Activated CD4-positive, alpha-beta T cell treated with anti-CD3 and anti-CD28 coated beads, Interleukin-2, amount 50 U/mL, for 1 hour (primary cell): ENCODE results near the gene DNAJC5.
"Not testable (repeated sequence)": the region's sequence is repeated elsewhere in the genome, so short reads cannot be mapped to it uniquely, and the experiment has no call there.

ENCODE experiments used
- DNase-seq: peaks from one replicate; pipeline ENCODE4 v3.0.0-alpha.2; 2020

Gene DNAJC5

DNA sequence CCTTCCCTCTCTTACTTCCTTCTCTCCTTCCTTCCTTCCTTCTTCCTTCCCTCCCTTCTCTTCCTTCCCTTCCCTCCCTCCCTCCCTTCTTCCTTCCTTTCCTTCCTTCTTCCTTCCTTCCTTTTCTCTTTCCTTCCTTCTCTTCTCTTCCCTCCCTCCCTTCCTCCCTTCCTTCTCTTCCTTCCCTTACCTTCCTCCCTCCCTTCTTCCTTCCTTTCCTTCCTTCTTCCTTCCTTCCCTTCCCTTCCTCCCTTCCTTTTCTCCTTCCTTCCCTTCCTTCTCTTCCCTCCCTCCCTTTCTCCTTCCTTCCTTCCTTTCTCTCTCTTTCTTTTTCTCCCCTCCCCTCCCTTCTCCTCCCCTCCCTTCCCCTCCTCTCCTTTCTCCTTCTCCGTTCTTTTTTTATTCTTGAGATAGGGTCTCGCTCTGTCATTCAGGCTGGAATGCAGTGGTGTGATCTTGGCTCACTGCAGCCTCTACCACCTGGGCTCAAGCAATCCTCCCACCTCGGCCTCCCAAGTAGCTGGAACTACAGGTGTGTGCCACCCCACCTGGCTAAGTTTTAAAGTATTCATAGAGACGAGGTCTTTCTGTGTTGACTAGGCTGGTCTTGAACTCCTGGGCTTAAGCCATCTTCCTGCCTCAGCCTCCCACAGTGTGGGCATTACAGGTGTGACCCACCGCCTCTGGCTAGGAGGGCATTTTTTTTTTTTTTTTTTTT is 75.9 kb downstream of the DNAJC5 start:
- no peak for DNase-seq

DNA sequence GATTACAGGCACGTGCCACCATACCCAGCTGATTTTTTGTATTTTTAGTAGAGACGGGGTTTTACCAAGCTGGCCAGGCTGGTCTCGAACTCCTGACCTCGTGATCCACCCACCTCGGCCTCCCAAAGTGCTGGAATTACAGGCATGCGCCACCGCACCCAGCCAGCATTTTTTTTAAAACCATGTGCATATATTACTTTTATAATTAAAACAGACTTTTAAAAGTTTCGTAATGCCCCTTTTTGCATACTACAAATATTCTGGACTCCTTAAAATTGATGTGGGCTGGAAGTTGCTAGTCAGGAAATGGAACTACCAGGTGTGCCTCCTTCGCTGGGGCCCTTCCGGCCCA is 77.0 kb downstream of the DNAJC5 start:
- not testable (repeated sequence) for DNase-seq

DNA sequence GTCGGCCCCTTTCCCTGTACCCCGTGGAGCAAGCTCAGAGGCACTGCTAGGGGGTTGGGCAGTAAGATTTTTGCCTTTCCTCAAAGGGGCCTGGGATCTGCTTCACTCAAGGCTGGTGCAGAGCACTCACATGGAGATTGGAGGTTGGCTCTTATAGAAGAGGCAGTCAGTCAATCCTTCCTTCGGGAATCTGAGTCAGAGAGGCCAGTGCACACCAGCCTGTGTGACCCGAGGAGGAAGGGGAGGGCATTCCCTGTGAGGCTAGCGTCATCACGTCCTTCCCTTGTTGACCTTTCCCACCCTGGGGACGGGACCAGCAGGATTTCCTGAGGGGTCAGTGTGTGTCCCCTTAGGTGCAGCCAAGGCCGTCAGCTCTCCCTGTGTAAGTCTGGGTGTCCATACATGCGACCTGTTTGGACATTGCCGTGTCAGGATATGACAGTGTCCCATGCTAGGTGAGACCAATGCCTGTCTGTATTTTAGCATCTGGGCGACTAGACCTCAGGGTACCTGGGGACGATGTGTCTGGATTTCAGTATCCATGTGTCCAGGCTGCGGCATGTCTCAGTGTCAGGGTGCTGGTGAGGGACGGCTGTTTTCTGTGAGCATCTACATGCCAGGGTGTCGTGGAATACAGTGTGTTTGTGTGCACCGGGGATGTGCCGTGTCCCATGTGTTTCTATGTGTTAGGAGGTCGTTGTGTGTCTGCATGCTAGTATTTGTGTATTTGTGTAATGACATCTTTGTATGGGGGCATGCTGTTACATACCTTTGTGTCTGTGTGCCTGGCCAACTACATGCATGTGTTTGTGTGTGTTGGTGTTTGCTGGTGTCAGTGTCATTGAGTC is 77.6 kb downstream of the DNAJC5 start:
- DNase-seq = no peak

DNA sequence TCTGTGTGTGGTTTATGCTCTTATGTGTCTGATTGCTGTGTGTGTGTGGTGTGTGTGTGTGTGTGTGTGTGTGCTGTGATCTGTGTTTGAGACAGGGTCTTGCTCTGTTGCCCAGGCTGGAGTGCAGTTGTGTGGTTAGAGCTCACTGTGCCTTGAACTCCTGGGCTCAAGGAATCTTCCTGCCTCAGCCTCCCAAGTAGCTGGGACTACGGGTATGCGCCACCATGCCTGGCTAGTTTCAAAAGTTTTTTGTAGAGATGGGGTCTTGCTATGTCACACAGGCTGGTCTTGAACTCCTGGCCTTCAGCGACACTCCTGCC is 78.2 kb downstream of the DNAJC5 start:
- no peak for DNase-seq

DNA sequence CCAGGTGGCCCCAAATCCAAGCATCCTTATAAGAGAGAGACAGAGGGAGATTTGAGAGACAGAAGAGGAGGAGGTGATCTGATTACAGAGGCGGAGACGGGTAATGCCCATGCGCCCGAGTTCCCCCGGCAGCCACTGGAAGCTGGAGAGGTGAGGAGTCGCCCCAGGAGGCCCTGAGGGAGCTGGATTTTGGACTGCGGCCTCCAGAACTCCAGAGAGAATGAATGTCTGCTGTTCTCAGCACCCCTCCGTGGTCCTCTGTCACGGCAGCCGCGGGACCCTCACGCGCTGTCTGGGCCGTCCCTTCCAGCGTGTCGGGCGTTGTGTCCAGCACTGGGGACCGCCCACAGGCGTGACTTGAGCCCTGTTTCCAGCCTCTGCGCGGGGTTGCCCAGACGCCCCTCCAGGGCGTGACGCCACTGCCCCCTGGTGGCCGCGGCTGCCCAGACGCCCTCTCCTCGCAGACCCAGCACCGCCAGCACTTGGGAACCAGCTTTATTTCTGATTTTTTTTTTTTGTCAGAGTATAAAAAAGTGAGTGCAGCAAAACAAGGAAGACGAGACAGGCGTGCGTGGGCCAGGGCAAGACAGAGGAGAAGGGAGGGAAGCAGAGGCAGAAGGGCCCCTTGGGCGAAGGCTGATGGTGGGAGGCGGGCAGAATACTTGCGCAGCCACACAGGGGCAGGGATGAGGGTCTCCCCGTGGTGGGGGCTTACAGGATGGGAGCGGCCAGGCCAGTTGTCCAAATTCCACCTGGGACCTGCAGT is 78.9 kb downstream of the DNAJC5 start:
- DNase-seq = peak; percentile 79

DNA sequence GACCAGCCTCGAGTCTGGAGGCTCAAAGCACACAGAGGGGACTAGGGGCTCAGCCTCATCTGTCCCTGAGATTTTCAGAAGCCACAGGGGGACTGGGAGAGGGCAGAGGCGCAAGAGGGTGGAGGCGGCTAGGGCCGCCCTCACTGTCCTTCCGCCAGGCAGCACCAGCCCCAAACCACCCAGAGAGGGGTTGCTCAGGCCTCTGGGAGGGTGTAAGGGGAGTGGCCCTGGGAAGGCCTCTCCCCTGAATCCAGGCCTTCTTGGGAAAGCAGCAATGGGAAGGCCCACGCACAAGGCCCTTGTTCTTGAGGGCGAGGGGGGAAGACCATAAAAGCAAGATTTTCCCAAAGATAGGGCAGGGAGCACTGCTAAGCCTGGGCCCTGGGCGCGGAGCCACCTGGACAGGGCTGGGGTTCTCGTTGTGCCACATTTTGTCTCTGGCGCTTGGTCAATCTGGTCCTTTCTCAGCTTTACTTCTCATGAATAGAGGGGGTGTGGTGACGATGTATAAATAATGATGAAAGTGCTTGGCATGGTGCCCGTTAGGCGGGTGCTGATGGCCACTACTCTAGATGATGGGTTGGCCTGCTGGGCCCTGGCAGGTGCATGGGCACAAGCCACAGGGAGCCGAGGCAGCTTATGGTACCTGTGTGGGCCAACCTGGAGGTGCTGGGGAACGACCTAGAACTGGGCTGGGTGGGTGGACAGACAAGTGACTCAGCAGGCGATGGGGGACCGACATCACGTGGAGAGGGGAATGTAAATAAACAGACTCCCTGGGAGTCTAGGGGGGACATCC is 79.7 kb downstream of the DNAJC5 start:
- no peak for DNase-seq

DNA sequence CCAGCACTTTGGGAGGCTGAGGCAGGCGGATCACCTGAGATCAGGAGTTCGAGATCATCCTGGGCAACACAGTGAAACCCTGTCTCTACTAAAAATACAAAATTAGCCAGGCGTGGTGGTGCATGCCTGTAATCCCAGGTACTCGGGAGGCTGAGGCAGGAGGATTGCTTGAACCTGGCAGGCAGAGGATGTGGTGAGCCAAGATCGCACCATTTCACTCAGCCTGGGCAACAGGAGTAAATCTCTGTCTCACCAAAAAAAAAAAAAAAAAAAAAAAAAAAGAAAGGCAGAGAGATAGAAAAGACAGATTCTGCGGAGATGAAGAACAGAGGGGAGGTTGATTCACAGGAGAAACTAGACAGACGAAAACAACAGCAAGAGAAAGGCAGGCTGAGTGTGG is 81.6 kb downstream of the DNAJC5 start:
- not testable (repeated sequence) for DNase-seq

DNA sequence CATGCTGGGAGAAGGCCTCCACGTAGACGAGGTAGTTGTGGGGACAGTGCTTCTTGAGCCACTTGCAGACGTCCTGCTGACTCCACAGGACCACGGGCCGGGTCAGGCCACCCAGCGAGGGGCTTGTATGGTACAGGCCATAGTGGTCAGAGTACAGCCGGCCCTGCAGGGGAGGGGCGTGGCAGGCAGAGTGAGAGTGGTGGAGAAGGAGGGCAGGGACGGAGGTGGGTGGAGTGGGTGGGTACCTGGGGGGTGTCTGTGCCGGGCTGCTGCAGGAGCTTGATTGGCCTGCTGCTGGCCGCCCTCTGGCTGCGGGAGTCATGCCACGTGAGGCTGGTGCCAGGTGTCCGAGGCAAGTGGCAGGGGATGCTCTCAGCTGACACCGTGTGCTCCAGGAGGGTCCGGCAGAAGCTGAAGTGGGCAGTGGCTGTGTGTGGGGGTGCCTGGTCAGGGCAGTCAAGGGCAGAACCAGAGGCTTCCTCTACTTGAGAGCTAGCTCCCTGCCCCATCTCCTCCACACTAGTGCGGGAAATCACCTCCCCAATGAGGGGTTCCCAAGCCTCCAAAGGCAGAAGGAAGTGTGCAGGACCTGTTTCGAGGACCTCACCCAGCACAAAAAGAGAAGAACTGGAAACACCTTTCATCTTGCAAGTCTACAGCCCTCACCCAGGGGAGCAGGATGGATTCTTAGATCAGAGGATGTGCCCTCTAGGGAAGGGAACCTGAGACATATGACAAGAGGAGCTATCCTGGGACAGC is 82.2 kb downstream of the DNAJC5 start:
- DNase-seq = no peak

DNA sequence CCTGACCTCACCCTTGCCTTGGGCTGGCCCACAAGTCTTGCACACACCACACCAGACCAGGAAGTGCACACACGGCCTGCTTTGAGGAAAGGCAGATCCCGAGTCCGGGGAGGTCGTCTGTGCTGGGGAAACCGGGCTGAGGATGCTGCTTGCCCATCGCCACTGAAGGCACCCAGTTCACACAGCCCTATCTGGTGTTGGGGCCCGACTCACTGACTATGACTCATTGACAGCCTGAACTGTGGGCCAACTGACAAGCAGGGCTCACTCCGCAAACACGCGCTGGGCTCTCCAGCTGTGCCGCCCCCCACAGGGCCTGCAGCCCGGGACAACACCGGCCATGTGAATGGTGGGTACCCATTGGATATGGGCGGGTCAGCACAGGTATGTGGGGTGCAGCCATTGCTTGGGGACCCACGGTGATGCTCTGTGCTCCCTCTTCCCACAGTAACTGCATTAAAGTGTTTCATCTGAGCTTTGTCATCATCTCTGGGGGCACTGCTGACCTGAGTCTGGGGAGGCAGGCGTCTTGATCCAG is 82.9 kb downstream of the DNAJC5 start:
- peak; percentile 50 for DNase-seq

DNA sequence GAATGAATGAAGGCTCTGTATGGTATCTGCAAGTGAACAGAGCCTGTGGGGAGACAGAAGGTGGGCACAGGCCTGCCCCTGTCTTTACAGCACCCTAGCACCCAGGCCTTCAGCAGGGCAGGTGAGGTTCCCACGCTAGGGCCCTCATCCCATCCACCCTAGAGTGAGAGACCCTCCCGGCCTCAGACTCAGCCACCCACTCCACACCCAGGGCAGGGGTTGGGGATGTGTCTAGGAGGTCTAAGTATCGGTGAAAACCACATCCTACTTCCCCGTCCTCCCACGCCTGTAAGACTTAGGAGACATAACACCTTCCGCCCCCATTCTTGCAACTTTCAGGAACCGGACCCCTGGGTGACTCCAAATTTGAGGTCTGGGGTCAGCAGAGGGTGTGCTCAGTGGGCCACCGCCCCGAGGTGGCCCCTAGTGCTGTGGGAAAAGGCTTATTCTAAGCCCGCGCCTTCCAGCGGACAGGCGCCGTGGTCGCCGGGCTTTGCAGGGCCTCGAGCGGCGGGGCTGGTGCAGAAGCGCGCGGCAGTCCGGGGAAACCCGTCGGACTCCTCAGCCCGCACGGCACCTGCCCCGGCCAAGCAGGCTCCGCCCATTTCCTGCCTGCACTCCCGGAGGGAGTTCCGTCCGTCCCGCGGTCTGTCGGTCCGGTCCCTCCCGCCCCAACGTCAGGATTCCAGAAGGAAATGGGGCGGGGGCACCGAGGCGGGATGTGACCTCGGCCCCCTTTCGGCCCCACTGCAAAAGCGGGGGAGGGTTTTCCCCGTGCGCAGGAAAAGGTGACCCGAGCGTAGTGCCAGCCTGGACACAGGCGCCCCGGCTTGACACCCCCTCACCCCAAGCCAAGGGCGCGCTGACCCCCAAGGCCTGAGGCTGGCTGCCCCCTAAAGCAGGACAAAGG is 83.6 kb downstream of the DNAJC5 start:
- no peak for DNase-seq

DNA sequence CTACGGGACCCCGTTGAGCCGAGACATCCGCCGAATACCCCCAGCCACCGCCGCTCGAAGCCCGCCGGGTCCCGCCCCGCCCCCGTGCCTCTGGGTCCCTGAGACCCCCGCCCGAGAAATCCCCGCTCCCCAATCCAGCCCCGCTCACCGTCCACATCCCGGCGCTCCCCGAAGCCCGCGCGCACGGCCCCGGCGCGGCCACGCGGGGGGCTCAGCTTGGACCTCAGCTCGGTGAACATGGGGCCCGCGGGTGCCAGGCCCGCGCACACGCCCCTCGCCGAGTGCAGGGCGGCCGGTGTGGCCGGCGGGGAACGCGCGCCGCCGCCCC is 84.3 kb downstream of the DNAJC5 start:
- no peak for DNase-seq

DNA sequence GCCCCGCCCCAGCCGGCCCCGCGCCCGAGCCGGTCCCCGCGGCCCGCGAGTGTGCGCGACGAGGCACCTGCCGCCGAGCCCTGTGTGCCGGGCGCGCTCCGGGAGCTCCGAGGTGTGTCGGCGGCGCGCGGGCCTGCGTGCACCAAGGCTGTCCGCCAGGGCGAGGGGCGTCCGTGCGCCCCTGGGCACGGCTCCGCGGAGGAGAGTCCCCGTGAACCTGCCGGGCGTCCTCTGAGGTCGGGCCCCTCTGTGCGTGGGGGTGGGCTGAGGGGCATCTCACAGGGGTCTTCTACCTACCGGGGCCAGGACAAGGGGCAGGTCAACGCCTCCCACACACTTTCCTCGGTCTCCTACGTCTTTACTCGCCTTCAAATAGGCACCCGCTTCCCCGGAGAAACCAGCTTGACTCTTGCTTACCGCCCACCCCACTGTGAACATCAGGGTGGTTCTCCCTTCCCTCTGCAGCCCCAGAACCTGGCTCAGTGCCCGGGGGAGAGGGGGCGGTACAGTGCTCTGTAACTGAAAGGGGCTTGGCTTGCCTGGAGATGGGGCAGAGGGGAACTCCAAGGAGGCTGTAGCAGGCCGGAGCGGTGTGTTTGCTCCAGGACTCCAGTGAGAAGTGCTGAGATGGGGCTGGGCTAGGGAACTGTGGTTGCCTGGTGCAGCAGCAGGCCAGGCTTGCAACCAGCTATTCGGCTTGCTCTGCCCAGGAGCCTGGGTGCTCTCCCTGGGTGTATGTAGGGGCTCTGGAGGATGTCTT is 84.8 kb downstream of the DNAJC5 start, which contains the start of gene SAMD10:
TSS of gene SAMD10 (minus strand) at position 86 of the 760 bp plus-strand sequence. CDS start 175 bp downstream, outside the sequence.
- DNase-seq = peak; percentile 58

DNA sequence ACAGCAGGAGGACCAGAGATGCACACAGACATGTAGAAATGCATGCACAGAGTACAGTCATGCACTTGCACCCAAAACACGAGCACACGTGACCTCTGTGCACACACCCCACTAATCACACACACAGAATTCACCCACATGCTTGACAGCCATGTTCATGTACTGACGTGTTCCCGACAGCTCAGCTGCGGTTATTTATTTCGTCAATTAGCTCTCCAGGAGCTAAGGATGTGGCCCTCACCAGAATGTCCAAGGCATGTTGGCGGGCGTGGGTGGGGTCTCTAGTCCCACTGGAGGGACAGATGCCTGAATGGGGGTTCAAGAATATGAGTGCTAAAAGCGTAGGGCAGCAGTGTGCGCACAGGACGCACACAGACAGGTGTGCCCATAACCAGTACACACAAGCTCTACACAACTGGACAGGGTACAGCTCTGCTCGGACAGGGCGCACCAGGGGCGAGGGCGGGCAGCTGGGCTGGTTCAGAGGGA is 85.4 kb downstream of the DNAJC5 start:
- no peak for DNase-seq

DNA sequence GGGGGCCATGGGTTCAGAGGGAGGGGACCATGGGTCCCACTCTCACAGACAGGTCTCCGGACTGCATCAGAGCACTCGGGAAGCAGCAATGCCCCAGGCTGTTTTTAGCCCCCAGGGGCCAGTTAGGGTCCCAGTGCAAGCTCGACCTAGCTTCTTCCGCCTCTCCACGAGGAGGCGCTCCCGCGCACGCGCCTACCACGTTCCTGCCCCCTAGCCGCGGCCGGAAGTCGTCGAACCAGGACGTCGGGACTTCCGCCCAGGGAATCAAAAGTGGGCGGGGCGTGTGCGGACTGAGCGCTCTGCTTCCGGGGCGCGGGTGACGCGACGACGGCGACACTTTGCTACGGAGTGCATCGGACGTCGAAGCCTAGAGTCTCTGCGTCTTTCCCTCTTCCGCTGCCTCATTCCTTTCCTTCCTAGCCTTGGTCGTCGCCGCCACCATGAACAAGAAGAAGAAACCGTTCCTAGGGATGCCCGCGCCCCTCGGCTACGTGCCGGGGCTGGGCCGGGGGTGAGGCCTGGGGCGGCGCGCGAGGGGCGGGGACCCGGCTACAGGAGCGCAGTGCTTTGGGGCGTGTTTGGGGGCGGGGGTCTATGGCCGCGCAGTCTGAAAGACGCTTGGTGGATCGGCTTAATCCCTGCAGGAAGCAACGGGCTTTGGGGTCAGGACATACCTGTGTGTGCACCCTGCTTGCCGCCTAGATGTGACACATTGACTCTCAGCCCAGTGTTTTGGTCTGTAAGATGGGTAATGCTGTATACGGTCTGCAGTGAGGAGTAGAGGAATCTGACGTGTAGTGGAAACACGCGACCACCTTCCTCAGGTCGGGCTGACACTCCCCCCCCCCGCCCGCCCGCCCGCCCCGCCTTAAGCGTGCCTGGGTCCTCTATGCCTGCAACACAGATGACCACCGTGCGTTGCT is 86.1 kb downstream of the DNAJC5 start, which contains the start of gene PRPF6:
TSS of gene PRPF6 (plus strand) at position 327 of the 923 bp plus-strand sequence. CDS start at position 441, 114 bp downstream.
- peak; percentile 94 for DNase-seq

DNA sequence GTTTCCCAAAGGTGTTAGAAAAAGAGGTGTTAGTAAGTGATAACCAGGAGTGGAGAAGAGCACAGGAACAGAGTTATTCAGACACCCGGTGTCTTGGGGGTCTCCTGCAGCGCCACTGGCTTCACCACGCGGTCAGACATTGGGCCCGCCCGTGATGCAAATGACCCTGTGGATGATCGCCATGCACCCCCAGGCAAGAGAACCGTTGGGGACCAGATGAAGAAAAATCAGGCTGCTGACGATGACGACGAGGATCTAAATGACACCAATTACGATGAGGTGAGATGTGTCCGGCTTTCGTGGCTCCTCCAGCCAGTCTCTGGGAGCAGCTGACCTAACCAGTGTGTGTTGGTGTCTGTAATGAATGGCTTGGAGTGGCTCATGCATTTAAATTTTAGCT is 88.0 kb downstream of the DNAJC5 start:
- no peak for DNase-seq
